Upper lobe of right lung (tissue), 1 donor: Measurements from ENCODE around the gene RNF186. TPM values are rescaled to one million over a fixed set of nuclear protein-coding genes. Genes with fewer than 3 reads are reported as not detected.

Experiments used
- ATAC-seq: fragments of 200-7000 bp; cut with Tn5 transposase; one replicate; pipeline ENCODE4 v1.9.1; 2020; ENCODE audit warnings: mild to moderate bottlenecking, moderate library complexity
- DNase-seq: peaks from one replicate; pipeline ENCODE4 v3.0.0-alpha.2; 2020
- H3K27ac ChIP-seq: fragments of 200-600 bp; one replicate; pipeline ENCODE4 v1.8.0; 2022
- H3K27me3 ChIP-seq: fragments of 200-600 bp; one replicate; pipeline ENCODE4 v1.8.0; 2022; ENCODE audit warnings: mild to moderate bottlenecking
- H3K36me3 ChIP-seq: fragments of 200-600 bp; one replicate; pipeline ENCODE4 v1.8.0; 2022
- H3K4me1 ChIP-seq: fragments of 200-600 bp; one replicate; pipeline ENCODE4 v1.8.0; 2022
- H3K4me3 ChIP-seq: fragments of 200-600 bp; one replicate; pipeline ENCODE4 v1.8.0; 2022; ENCODE audit warnings: mild to moderate bottlenecking
- H3K9me3 ChIP-seq: fragments of 200-600 bp; one replicate; pipeline ENCODE4 v1.8.0; 2022
- CTCF ChIP-seq: fragments of 200-600 bp; IDR thresholded peaks from one replicate; pipeline ENCODE4 v1.8.0; 2022; ENCODE audit warnings: antibody characterized with exemption
- intact Hi-C: fragments of 100-400 bp; cut with DNase I; formaldehyde crosslinking; loops from one replicate; pipeline ENCODE4 v1.11.0; 2022
- total RNA-seq: library from RNA; stranded (reverse); fragmentation: NEBNext Ultra II Directional; extraction: Animal tissue kit (Norgen Biotek cat#: 25700); gene quantifications from one replicate; pipeline ENCODE4 v1.2.1, GENCODE V29; 2021
- donor health status: DM: no; HTN: yes; CAD: no; lungs with severe emphysema.

RNF186 gene
- total RNA-seq, 1 donor from 2014 or later, result not detected

- intact Hi-C loops, result no loop called here
- H3K4me1 ChIP-seq, result no peaks in the 10 kb centered on the region
- no peak for TF ChIP-seq CTCF
Observed at GRCh38 chr1:19835578-19835977, 20.5 kb upstream of the RNF186 start.

GRCh38 chr1:19831441-19831840, 16.4 kb upstream of the RNF186 start:
- ATAC-seq (no peak), DNase-seq (no peak)
- Histone ChIP-seq H3K4me1 (no peaks in the 10 kb centered on the region), H3K27me3 (peaks cover 39% of the 10 kb centered on the region), H3K36me3 (no peaks in the 10 kb centered on the region), H3K9me3 (no peaks in the 10 kb centered on the region), H3K4me3 (no peak overlapping the region), H3K27ac (no peak overlapping the region)
- intact Hi-C loops, result no loop called here
- TF ChIP-seq CTCF, result no peak

More at GRCh38 chr1:19835578-19835977, 20.5 kb upstream of the RNF186 start:
- Histone ChIP-seq H3K9me3 (no peaks in the 10 kb centered on the region), H3K27me3 (peaks cover 17% of the 10 kb centered on the region), H3K27ac (no peak overlapping the region), H3K36me3 (no peaks in the 10 kb centered on the region), H3K4me3 (no peak overlapping the region)
- DNase-seq (no peak), ATAC-seq (no peak)

GRCh38 chr1:19828546-19828945, 13.5 kb upstream of the RNF186 start:
- intact Hi-C loops, result no loop called here
- ATAC-seq, result no peak
- no peak for TF ChIP-seq CTCF

GRCh38 chr1:19825298-19825697, 10.2 kb upstream of the RNF186 start:
- TF ChIP-seq CTCF, result no peak
- H3K36me3 ChIP-seq, result no peaks in the 10 kb centered on the region
- no peak overlapping the region for H3K27ac ChIP-seq
- H3K4me1 ChIP-seq, result no peaks in the 10 kb centered on the region
- intact Hi-C loops, result no loop called here
- DNase-seq, result no peak
- peak; percentile 19 for ATAC-seq
- H3K27me3 ChIP-seq, result peaks cover 20% of the 10 kb centered on the region
- H3K4me3 ChIP-seq, result no peak overlapping the region
- H3K9me3 ChIP-seq, result no peaks in the 10 kb centered on the region

More at GRCh38 chr1:19828546-19828945, 13.5 kb upstream of the RNF186 start:
- Histone ChIP-seq H3K4me3 (no peak overlapping the region), H3K9me3 (no peaks in the 10 kb centered on the region), H3K4me1 (no peaks in the 10 kb centered on the region), H3K27ac (no peak overlapping the region), H3K27me3 (peaks cover 39% of the 10 kb centered on the region), H3K36me3 (no peaks in the 10 kb centered on the region)
- DNase-seq, result no peak

GRCh38 chr1:19824541-19824940, 9.5 kb upstream of the RNF186 start:
- ATAC-seq, result no peak
- Histone ChIP-seq H3K9me3 (no peaks in the 10 kb centered on the region), H3K27me3 (peaks cover 16% of the 10 kb centered on the region), H3K4me1 (no peaks in the 10 kb centered on the region), H3K4me3 (no peak overlapping the region), H3K27ac (no peak overlapping the region), H3K36me3 (no peaks in the 10 kb centered on the region)
- DNase-seq, result no peak
- intact Hi-C loops, result no loop called here
- TF ChIP-seq CTCF, result no peak

- intact Hi-C loops, result no loop called here
- H3K27ac ChIP-seq, result no peak overlapping the region
- H3K4me1 ChIP-seq, result no peaks in the 10 kb centered on the region
Observed at GRCh38 chr1:19824036-19824435, 9.0 kb upstream of the RNF186 start.

More at GRCh38 chr1:19824036-19824435, 9.0 kb upstream of the RNF186 start:
- Histone ChIP-seq H3K9me3 (no peaks in the 10 kb centered on the region), H3K27me3 (peaks cover 12% of the 10 kb centered on the region), H3K4me3 (no peak overlapping the region), H3K36me3 (no peaks in the 10 kb centered on the region)
- no peak for TF ChIP-seq CTCF
- ATAC-seq (no peak), DNase-seq (no peak)
